HEK293T (cell line): ENCODE data around the gene LUC7L2.

Experiments
- CTCF ChIA-PET: fragments of 350-600 bp; formaldehyde crosslinking; extraction: SDS; loops from one replicate; lab custom pipeline; 2021; ENCODE audit warnings: antibody characterized with exemption, inconsistent platforms; lab: Yijun Ruan, JAX
- POLR2A ChIA-PET: fragments of 350-600 bp; formaldehyde crosslinking; extraction: SDS; loops from one replicate; lab custom pipeline; 2020; ENCODE audit warnings: antibody characterized with exemption, inconsistent platforms; lab: Yijun Ruan, JAX
- DNase-seq: peaks from one replicate; pipeline ENCODE4 v3.0.0; 2012; ENCODE audit warnings: mixed read lengths; ENCODE audit errors: extremely low spot score
- ARNT ChIP-seq: fragments of 450-650 bp; IDR thresholded peaks from 2 replicates; pipeline ENCODE4 v1.6.1; 2017; ENCODE audit warnings: mild to moderate bottlenecking
- BHLHE40 ChIP-seq: fragments of 450-650 bp; IDR thresholded peaks from 2 replicates; pipeline ENCODE4 v1.6.1; 2016; ENCODE audit warnings: mild to moderate bottlenecking, moderate library complexity, borderline replicate concordance
- CTBP1 ChIP-seq: fragments of 450-650 bp; IDR thresholded peaks from 2 replicates; pipeline ENCODE4 v1.6.1; 2016; ENCODE audit warnings: borderline replicate concordance
- ELF4 ChIP-seq: fragments of 450-650 bp; IDR thresholded peaks from 2 replicates; pipeline ENCODE4 v1.6.1; 2017; ENCODE audit warnings: antibody characterized with exemption
- FOXA1 ChIP-seq: fragments of 450-650 bp; IDR thresholded peaks from 2 replicates; pipeline ENCODE4 v1.6.1; 2016; ENCODE audit warnings: mild to moderate bottlenecking
- FOXK2 ChIP-seq: fragments of 450-650 bp; IDR thresholded peaks from 2 replicates; pipeline ENCODE4 v1.6.1; 2016; ENCODE audit warnings: mild to moderate bottlenecking
- FOXM1 ChIP-seq: fragments of 450-650 bp; IDR thresholded peaks from 2 replicates; pipeline ENCODE4 v1.6.1; 2017; ENCODE audit warnings: mild to moderate bottlenecking, borderline replicate concordance
- HDGF ChIP-seq: fragments of 450-650 bp; IDR thresholded peaks from 2 replicates; pipeline ENCODE4 v1.6.1; 2017; ENCODE audit warnings: antibody characterized with exemption, borderline replicate concordance
- L3MBTL2 ChIP-seq: fragments of 450-650 bp; conservative IDR thresholded peaks from 2 replicates; pipeline ENCODE4 v1.6.1; 2016; ENCODE audit warnings: mild to moderate bottlenecking
- LEF1 ChIP-seq: fragments of 450-650 bp; IDR thresholded peaks from 2 replicates; pipeline ENCODE4 v1.6.1; 2017; ENCODE audit warnings: mild to moderate bottlenecking, borderline replicate concordance
- NFRKB ChIP-seq: fragments of 450-650 bp; IDR thresholded peaks from 2 replicates; pipeline ENCODE4 v1.6.1; 2016; ENCODE audit warnings: mild to moderate bottlenecking, moderate library complexity
- SP1 ChIP-seq: fragments of 450-650 bp; IDR thresholded peaks from 2 replicates; pipeline ENCODE4 v1.6.1; 2017
- SUZ12 ChIP-seq: fragments of 450-650 bp; IDR thresholded peaks from 2 replicates; pipeline ENCODE4 v1.6.1; 2016; ENCODE audit warnings: mild to moderate bottlenecking
- TARDBP ChIP-seq: fragments of 450-650 bp; IDR thresholded peaks from 2 replicates; pipeline ENCODE4 v1.6.1; 2016
- ZNF384 ChIP-seq: fragments of 450-650 bp; IDR thresholded peaks from 2 replicates; pipeline ENCODE4 v1.6.1; 2016
- TF ChIP-seq, protein P1 (sequence below): fragments of 450-650 bp; IDR thresholded peaks from 2 replicates; pipeline ENCODE4 v1.6.1; 2016

Gene LUC7L2

DNA sequence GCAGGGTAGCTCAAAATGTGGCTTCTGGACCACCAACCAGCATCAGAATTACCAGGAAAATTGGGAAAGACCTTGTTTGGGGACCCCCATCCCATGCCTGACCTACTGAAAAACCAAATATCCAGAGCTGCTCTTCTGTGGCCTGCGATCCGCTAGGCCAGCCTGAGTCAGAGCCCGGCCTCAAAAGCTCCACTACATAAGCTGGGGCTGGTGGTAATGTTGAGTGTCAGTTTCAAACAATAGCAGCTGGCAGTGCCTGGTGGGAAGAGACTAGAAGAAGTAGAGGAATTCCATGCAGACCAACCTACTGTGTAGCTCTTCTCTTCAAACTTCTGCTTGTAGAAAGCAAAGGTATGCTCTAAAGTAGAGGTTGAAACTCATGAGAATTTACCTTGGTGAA lies 71.8 kb downstream of the LUC7L2 start:
- TF ChIP-seq FOXM1 (no peak), ZNF384 (no peak), FOXK2 (no peak), CTBP1 (no peak), LEF1 (no peak), ARNT (no peak), TARDBP (no peak), SUZ12 (no peak), HDGF (no peak), SP1 (no peak)
- TF ChIP-seq, protein P1, sequence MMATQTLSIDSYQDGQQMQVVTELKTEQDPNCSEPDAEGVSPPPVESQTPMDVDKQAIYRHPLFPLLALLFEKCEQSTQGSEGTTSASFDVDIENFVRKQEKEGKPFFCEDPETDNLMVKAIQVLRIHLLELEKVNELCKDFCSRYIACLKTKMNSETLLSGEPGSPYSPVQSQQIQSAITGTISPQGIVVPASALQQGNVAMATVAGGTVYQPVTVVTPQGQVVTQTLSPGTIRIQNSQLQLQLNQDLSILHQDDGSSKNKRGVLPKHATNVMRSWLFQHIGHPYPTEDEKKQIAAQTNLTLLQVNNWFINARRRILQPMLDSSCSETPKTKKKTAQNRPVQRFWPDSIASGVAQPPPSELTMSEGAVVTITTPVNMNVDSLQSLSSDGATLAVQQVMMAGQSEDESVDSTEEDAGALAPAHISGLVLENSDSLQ, result no peak
- ChIA-PET CTCF (interaction anchor here (0.7 kb wide), 1 partner anchor 356 kb away, joined by 9 read pairs; no protein-coding TSS in a partner anchor), POLR2A (interaction anchor here (0.7 to 1.0 kb wide), 2 partner anchors 53 to 585 kb away, joined by 3 to 4 read pairs; no protein-coding TSS in a partner anchor)
- no peak for DNase-seq

DNA sequence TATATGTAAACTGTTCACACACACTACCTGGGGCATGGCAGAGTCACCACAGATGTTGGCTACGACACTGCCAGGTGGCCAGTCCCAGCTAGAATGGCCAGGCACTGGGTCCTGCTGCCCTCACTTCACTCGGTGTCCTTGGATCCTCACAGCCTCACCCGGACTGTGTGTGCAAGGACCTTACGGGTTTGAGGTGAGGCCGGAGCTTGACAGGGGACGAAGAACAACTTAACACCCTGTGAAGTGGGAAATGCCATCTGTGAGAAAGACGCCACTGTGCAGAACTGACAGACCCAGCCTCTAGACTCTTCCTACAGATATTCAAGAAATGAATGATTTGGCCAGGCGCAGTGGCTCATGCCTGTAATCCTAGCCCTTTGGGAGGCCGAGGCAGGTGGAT lies 77.1 kb downstream of the LUC7L2 start:
- POLR2A ChIA-PET, result no interaction called here
- TF ChIP-seq SP1, result no peak
- no peak for TF ChIP-seq LEF1
- no peak for TF ChIP-seq CTBP1
- no peak for TF ChIP-seq L3MBTL2
- DNase-seq, result no peak
- CTCF ChIA-PET, result interaction anchor here (1.0 to 3.4 kb wide), 2 partner anchors 9 to 569 kb away, joined by 4 to 49 read pairs; no protein-coding TSS in a partner anchor

DNA sequence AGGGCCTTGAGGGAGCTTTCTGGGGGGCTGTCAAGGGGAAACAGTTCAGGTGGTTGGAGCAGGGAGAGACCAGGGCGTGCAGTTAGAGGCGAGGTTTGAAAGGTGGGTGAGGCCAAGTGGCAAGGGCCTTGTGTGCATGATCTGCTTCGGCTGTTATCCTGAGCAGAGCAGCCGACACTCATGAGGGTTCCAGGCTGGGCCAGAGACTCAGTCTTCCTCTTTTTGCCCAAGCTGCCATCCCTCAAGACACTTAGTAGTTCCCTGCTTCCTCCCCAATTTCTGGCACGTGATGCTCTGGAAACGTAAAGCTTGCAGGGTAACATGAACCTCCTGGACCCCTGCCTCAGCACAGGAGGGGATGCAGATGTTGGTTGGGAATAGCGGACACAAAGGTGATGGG lies 79.7 kb downstream of the LUC7L2 start:
- TF ChIP-seq CTBP1, result no peak
- TF ChIP-seq FOXA1, result no peak
- TF ChIP-seq SUZ12, result no peak
- CTCF ChIA-PET, result no interaction called here
- POLR2A ChIA-PET, result no interaction called here
- DNase-seq, result no peak

DNA sequence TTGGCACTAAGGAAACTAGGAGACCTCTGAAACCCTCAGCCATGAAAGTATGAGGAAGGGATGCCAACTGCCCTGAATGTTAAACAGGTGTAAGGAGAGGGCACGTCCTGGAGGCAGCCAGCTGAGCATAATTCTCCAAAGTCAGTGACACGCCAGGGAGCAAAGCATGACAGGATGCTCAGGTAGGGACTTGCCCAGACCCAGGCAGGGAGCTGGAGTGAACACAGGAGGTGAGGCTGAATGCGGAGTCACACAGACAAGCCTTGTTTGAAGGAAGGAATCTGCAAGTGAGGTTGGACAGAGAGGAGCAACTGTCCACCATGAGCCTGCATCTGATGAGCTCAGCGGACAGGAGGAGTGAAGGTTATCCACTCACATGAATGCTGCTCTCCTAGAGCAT lies 82.3 kb downstream of the LUC7L2 start:
- no peak for DNase-seq
- POLR2A ChIA-PET, result no interaction called here
- CTCF ChIA-PET, result no interaction called here
- TF ChIP-seq CTBP1 (no peak), FOXM1 (no peak), SP1 (no peak), FOXK2 (no peak), L3MBTL2 (no peak), TARDBP (no peak), FOXA1 (no peak), BHLHE40 (no peak), ARNT (no peak), SUZ12 (no peak), HDGF (no peak), LEF1 (no peak), ZNF384 (no peak), NFRKB (no peak), ELF4 (no peak)
- TF ChIP-seq, protein P1, result no peak

DNA sequence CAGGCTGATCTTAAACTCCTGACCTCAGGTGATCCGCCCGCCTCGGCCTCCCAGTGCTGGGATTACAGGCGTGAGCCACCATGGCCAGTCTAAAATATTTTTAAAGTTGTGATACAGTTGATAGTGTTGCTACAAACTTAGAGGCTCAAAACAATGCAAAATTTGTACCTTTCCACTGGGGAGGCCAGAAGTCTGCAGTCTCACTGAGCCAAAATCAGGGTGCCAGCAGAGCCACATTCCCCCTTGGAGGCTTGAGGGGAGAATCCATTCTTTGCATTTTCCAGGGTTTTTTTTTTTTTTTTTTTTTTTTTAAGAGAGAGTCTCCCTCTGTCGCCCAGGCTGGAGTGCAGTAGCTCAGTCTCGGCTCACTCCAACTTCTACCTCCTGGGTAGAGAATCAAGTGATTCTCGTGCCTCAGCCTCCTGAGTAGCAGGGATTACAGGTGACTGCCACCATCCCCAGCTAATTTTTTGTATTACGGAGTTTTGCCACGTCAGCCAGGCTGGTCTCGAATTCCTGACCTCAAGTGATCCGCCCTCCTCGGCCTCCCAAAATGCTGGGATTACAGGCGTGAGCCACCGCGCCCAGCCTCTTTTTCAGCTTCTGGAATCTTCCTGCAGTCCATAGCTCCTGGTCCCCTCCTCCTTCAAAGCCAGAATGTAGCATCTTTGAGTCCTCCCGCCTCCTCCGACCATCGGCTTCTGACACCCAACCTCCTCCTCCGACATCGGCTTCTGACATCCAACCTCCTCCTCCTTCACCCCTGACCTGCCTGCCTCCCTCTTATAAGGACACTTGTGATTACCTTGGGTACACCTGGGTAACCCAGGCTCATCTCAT lies 86.6 kb downstream of the LUC7L2 start:
- ChIA-PET CTCF (interaction anchor here (5.7 kb wide), 1 partner anchor 11 kb away, joined by 49 read pairs; no protein-coding TSS in a partner anchor), POLR2A (no interaction called here)
- DNase-seq, result no peak
- TF ChIP-seq NFRKB, result no peak
- TF ChIP-seq CTBP1, result no peak
- TF ChIP-seq LEF1, result no peak
- no peak for TF ChIP-seq BHLHE40
- TF ChIP-seq TARDBP, result no peak
- TF ChIP-seq FOXA1, result no peak
- no peak for TF ChIP-seq ELF4
- no peak for TF ChIP-seq FOXM1
- TF ChIP-seq SUZ12, result no peak
- TF ChIP-seq SP1, result no peak
- no peak for TF ChIP-seq L3MBTL2
- TF ChIP-seq ZNF384, result no peak
- no peak for TF ChIP-seq FOXK2

DNA sequence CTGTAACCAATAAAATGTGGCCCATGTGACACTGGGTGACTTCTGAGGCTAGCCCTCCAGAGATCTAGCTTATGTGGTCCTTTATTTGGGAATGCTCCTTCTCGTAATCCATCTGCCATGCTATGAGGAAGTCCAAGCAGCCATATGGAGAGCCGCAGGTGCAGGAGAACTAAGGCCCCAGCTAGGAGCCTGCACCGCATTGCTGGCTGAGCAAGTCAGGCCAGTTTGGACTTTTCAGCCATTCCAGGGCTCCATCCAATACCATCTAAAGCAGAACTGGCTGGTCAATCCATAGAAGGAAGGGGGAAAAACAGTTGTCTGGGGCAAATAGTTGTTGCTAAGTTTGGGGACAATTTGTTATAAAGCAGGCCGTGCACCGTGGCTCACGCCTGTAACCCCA lies 91.2 kb downstream of the LUC7L2 start:
- CTCF ChIA-PET, result interaction anchor here (3.5 kb wide), 1 partner anchor 16 kb away, joined by 13 read pairs; no protein-coding TSS in a partner anchor
- DNase-seq, result no peak
- POLR2A ChIA-PET, result no interaction called here
- TF ChIP-seq, protein P1, result no peak
- TF ChIP-seq NFRKB (no peak), LEF1 (no peak), SUZ12 (no peak), ZNF384 (no peak), L3MBTL2 (no peak)
